ENCODE data around the gene NDC80. TPM values are rescaled to one million over a fixed set of nuclear protein-coding genes. Genes with fewer than 3 reads are reported as not detected.

The NDC80 gene
- total and polyA plus RNA-seq, 9 of the 15 experiments (the other 6 are each of a cell fraction or from before 2014, with no cell fraction given): 65.2 to 97.9 (median 83.3) TPM

- TF ChIP-seq DPF2 (IDR thresholded peaks at IDR 0.05): no peak
- no peak for TF ChIP-seq STAT5B (CRISPR knock-in tag; IDR thresholded peaks at IDR 0.05)
- peak; percentile 84; the same call in 1 of the 2 replicates for TF ChIP-seq JUNB (CRISPR knock-in tag; conservative IDR thresholded peaks at IDR 0.05)
- TF ChIP-seq, protein P1, sequence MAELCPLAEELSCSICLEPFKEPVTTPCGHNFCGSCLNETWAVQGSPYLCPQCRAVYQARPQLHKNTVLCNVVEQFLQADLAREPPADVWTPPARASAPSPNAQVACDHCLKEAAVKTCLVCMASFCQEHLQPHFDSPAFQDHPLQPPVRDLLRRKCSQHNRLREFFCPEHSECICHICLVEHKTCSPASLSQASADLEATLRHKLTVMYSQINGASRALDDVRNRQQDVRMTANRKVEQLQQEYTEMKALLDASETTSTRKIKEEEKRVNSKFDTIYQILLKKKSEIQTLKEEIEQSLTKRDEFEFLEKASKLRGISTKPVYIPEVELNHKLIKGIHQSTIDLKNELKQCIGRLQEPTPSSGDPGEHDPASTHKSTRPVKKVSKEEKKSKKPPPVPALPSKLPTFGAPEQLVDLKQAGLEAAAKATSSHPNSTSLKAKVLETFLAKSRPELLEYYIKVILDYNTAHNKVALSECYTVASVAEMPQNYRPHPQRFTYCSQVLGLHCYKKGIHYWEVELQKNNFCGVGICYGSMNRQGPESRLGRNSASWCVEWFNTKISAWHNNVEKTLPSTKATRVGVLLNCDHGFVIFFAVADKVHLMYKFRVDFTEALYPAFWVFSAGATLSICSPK (IDR thresholded peaks at IDR 0.05; ENCODE audit: borderline replicate concordance): peak; percentile 78; the same call in 1 of the 2 replicates
- no peak; the same call in 1 of the 2 replicates for TF ChIP-seq ZBTB17 (CRISPR knock-in tag; IDR thresholded peaks at IDR 0.05)
- TF ChIP-seq ZC3H8 (IDR thresholded peaks at IDR 0.05): no peak
- TF ChIP-seq, protein P2, sequence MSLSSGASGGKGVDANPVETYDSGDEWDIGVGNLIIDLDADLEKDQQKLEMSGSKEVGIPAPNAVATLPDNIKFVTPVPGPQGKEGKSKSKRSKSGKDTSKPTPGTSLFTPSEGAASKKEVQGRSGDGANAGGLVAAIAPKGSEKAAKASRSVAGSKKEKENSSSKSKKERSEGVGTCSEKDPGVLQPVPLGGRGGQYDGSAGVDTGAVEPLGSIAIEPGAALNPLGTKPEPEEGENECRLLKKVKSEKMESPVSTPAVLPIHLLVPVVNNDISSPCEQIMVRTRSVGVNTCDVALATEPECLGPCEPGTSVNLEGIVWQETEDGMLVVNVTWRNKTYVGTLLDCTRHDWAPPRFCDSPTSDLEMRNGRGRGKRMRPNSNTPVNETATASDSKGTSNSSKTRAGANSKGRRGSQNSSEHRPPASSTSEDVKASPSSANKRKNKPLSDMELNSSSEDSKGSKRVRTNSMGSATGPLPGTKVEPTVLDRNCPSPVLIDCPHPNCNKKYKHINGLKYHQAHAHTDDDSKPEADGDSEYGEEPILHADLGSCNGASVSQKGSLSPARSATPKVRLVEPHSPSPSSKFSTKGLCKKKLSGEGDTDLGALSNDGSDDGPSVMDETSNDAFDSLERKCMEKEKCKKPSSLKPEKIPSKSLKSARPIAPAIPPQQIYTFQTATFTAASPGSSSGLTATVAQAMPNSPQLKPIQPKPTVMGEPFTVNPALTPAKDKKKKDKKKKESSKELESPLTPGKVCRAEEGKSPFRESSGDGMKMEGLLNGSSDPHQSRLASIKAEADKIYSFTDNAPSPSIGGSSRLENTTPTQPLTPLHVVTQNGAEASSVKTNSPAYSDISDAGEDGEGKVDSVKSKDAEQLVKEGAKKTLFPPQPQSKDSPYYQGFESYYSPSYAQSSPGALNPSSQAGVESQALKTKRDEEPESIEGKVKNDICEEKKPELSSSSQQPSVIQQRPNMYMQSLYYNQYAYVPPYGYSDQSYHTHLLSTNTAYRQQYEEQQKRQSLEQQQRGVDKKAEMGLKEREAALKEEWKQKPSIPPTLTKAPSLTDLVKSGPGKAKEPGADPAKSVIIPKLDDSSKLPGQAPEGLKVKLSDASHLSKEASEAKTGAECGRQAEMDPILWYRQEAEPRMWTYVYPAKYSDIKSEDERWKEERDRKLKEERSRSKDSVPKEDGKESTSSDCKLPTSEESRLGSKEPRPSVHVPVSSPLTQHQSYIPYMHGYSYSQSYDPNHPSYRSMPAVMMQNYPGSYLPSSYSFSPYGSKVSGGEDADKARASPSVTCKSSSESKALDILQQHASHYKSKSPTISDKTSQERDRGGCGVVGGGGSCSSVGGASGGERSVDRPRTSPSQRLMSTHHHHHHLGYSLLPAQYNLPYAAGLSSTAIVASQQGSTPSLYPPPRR (CRISPR knock-in tag; IDR thresholded peaks at IDR 0.05; ENCODE audit: borderline replicate concordance): peak; percentile 91
- peak; percentile 87 for TF ChIP-seq SMAD1 (IDR thresholded peaks at IDR 0.05; ENCODE audit: low read depth, low read length, partially characterized antibody)
- TF ChIP-seq, protein P3, sequence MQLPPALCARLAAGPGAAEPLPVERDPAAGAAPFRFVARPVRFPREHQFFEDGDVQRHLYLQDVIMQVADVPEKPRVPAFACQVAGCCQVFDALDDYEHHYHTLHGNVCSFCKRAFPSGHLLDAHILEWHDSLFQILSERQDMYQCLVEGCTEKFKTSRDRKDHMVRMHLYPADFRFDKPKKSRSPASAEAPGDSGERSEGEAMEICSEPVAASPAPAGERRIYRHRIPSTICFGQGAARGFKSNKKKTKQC (CRISPR knock-in tag; IDR thresholded peaks at IDR 0.05): peak; percentile 89
- no peak for TF ChIP-seq ESRRB (CRISPR knock-in tag; IDR thresholded peaks at IDR 0.05; ENCODE audit: borderline replicate concordance)
Measured at GRCh38 chr18:2571200-2572170, at the start of gene NDC80, which contains the start of gene METTL4 (continued).

Measured in K562 (cell line).